ENCODE results near the gene HNRNPM.

DNA sequence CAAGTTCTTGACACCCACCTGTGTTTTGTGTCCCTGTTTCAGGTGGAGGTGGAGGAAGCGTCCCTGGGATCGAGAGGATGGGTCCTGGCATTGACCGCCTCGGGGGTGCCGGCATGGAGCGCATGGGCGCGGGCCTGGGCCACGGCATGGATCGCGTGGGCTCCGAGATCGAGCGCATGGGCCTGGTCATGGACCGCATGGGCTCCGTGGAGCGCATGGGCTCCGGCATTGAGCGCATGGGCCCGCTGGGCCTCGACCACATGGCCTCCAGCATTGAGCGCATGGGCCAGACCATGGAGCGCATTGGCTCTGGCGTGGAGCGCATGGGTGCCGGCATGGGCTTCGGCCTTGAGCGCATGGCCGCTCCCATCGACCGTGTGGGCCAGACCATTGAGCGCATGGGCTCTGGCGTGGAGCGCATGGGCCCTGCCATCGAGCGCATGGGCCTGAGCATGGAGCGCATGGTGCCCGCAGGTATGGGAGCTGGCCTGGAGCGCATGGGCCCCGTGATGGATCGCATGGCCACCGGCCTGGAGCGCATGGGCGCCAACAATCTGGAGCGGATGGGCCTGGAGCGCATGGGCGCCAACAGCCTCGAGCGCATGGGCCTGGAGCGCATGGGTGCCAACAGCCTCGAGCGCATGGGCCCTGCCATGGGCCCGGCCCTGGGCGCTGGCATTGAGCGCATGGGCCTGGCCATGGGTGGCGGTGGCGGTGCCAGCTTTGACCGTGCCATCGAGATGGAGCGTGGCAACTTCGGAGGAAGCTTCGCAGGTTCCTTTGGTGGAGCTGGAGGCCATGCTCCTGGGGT is 41.0 kb downstream of the HNRNPM start:
- TF ChIP-seq, protein P1, sequence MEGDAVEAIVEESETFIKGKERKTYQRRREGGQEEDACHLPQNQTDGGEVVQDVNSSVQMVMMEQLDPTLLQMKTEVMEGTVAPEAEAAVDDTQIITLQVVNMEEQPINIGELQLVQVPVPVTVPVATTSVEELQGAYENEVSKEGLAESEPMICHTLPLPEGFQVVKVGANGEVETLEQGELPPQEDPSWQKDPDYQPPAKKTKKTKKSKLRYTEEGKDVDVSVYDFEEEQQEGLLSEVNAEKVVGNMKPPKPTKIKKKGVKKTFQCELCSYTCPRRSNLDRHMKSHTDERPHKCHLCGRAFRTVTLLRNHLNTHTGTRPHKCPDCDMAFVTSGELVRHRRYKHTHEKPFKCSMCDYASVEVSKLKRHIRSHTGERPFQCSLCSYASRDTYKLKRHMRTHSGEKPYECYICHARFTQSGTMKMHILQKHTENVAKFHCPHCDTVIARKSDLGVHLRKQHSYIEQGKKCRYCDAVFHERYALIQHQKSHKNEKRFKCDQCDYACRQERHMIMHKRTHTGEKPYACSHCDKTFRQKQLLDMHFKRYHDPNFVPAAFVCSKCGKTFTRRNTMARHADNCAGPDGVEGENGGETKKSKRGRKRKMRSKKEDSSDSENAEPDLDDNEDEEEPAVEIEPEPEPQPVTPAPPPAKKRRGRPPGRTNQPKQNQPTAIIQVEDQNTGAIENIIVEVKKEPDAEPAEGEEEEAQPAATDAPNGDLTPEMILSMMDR (IDR thresholded peaks at IDR 0.05 in 4 of 5, conservative IDR thresholded peaks at IDR 0.05 in 1 of 5): no peak
- TF ChIP-seq POLR2A (IDR thresholded peaks at IDR 0.05): no peak
